Right lobe of liver (tissue), 4 donors: ENCODE measurements around the gene ITGAV.

Experiments used
- CTCF ChIP-seq, 4 donors: fragments of 200-600 bp in 3 of 4; fragments of 450-650 bp in 1 of 4; IDR thresholded peaks; one replicate each; pipeline versions ENCODE4 v1.5.1 to v1.8.0; 2016 to 2022; ENCODE audit warnings: antibody characterized with exemption in 4 of 4, mild to moderate bottlenecking in 2 of 4
- POLR2A ChIP-seq: fragments of 450-650 bp; IDR thresholded peaks from one replicate; pipeline ENCODE4 v1.6.1; 2017; ENCODE audit warnings: antibody characterized with exemption, mild to moderate bottlenecking
- donor health status: DM: no; HTN: no; CAD: no.
- donor health status: DM: no; HTN: no; CAD: no.
- donor health status: DM: no; HTN: yes; CAD: no.

- TF ChIP-seq CTCF (IDR thresholded peaks at IDR 0.05) (no peak), POLR2A (no peak)
Observed at GRCh38 chr2:186690786-186691185, 100.9 kb downstream of the ITGAV start.
